ENCODE results near the gene MTARC2.

Gene MTARC2

DNA sequence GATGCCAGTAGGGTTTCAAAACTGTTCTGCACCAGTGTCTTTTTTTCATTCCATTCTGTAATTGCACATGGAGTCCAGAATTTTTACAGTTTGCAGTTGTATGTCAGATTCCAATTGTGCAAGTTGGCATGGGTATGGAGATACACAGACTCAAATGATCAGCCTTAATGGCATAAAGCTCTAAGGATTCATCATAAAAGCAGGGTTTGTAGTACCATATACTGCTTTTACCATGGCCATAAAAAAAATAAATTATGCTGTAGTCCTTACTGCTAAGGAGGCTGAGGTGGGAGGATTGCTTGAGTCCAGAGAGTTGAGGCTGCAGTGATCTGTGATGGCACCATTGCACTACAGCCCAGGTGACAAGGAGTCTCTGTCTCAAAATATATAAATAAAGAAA is 48.9 kb downstream of the MTARC2 start:
- in situ Hi-C loops (cut with HindIII; ENCODE audit: low pct_ligation_motif_present, low sequenced_read_pairs), result no loop called here
- Histone ChIP-seq H3K27me3 (replicated peaks) (no peaks in the 10 kb centered on the region), H3K4me3 (ENCODE audit: low read depth, low read length) (no peak overlapping the region), H3K36me3 (replicated peaks) (no peaks in the 10 kb centered on the region), H3K27ac (no peak overlapping the region)
- DNase-seq, result no peak
- TF ChIP-seq, protein P1, sequence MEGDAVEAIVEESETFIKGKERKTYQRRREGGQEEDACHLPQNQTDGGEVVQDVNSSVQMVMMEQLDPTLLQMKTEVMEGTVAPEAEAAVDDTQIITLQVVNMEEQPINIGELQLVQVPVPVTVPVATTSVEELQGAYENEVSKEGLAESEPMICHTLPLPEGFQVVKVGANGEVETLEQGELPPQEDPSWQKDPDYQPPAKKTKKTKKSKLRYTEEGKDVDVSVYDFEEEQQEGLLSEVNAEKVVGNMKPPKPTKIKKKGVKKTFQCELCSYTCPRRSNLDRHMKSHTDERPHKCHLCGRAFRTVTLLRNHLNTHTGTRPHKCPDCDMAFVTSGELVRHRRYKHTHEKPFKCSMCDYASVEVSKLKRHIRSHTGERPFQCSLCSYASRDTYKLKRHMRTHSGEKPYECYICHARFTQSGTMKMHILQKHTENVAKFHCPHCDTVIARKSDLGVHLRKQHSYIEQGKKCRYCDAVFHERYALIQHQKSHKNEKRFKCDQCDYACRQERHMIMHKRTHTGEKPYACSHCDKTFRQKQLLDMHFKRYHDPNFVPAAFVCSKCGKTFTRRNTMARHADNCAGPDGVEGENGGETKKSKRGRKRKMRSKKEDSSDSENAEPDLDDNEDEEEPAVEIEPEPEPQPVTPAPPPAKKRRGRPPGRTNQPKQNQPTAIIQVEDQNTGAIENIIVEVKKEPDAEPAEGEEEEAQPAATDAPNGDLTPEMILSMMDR (IDR thresholded peaks at IDR 0.05; ENCODE audit: low read depth, low read length, missing control alignments), result no peak

GRCh38 chr1:220797553-220797952 is 49.4 kb downstream of the MTARC2 start:
- in situ Hi-C loops (cut with HindIII; ENCODE audit: low pct_ligation_motif_present, low sequenced_read_pairs), result no loop called here
- no peak overlapping the region for H3K27ac ChIP-seq
- H3K36me3 ChIP-seq (replicated peaks), result no peaks in the 10 kb centered on the region
- no peak for DNase-seq
- TF ChIP-seq, protein P1 (IDR thresholded peaks at IDR 0.05; ENCODE audit: low read depth, low read length, missing control alignments), result no peak
- no peaks in the 10 kb centered on the region for H3K27me3 ChIP-seq (replicated peaks)
- H3K4me3 ChIP-seq (ENCODE audit: low read depth, low read length), result no peak overlapping the region

GRCh38 chr1:220798338-220798737 is 50.2 kb downstream of the MTARC2 start:
- Histone ChIP-seq H3K36me3 (replicated peaks) (no peaks in the 10 kb centered on the region), H3K27ac (no peak overlapping the region), H3K4me3 (ENCODE audit: low read depth, low read length) (no peak overlapping the region), H3K27me3 (replicated peaks) (no peaks in the 10 kb centered on the region)
- TF ChIP-seq, protein P1 (IDR thresholded peaks at IDR 0.05; ENCODE audit: low read depth, low read length, missing control alignments), result no peak
- DNase-seq, result no peak
- in situ Hi-C loops (cut with HindIII; ENCODE audit: low pct_ligation_motif_present, low sequenced_read_pairs), result no loop called here

- Histone ChIP-seq H3K4me3 (ENCODE audit: low read depth, low read length) (no peak overlapping the region), H3K27me3 (replicated peaks) (no peaks in the 10 kb centered on the region), H3K27ac (no peak overlapping the region), H3K36me3 (replicated peaks) (no peaks in the 10 kb centered on the region)
- TF ChIP-seq, protein P1 (IDR thresholded peaks at IDR 0.05; ENCODE audit: low read depth, low read length, missing control alignments), result no peak
- in situ Hi-C loops (cut with HindIII; ENCODE audit: low pct_ligation_motif_present, low sequenced_read_pairs), result no loop called here
- DNase-seq, result no peak
These were observed 52.1 kb downstream of the MTARC2 start for GRCh38 chr1:220800262-220800661.

- Histone ChIP-seq H3K36me3 (replicated peaks) (no peaks in the 10 kb centered on the region), H3K4me3 (ENCODE audit: low read depth, low read length) (no peak overlapping the region), H3K27me3 (replicated peaks) (no peaks in the 10 kb centered on the region), H3K27ac (no peak overlapping the region)
- TF ChIP-seq, protein P1 (IDR thresholded peaks at IDR 0.05; ENCODE audit: low read depth, low read length, missing control alignments), result peak; percentile 78
- in situ Hi-C loops (cut with HindIII; ENCODE audit: low pct_ligation_motif_present, low sequenced_read_pairs), result no loop called here
- DNase-seq, result peak; percentile 48
These were observed 55.5 kb downstream of the MTARC2 start for GRCh38 chr1:220803401-220804201.

GRCh38 chr1:220804202-220804586 is 56.1 kb downstream of the MTARC2 start:
- Histone ChIP-seq H3K36me3 (replicated peaks) (no peaks in the 10 kb centered on the region), H3K27me3 (replicated peaks) (no peaks in the 10 kb centered on the region), H3K27ac (no peak overlapping the region), H3K4me3 (ENCODE audit: low read depth, low read length) (no peak overlapping the region)
- in situ Hi-C loops (cut with HindIII; ENCODE audit: low pct_ligation_motif_present, low sequenced_read_pairs), result no loop called here
- no peak for DNase-seq
- TF ChIP-seq, protein P1 (IDR thresholded peaks at IDR 0.05; ENCODE audit: low read depth, low read length, missing control alignments), result no peak

Data from brain microvascular endothelial cell (primary cell).